Body of pancreas (tissue), 4 donors: ENCODE results near the gene POU1F1. TPM values are rescaled to one million over a fixed set of nuclear protein-coding genes. Genes with fewer than 3 reads are reported as not detected.

Experiments
- ATAC-seq: fragments of 150-250 bp; one replicate; pipeline ENCODE4 v1.9.1; 2016
- DNase-seq, 4 donors: peaks; one replicate each; pipeline ENCODE4 v3.0.0-alpha.2; 2019
- H3K27ac ChIP-seq, 4 donors: fragments of 200-600 bp; sonication (generic); 1 replicate in 3 of 4; 2 replicates in 1 of 4; pipeline versions ENCODE4 v1.5.1 to v1.6.1; 2016 to 2019; ENCODE audit warnings: mild to moderate bottlenecking in 1 of 4, mixed read lengths in 1 of 4, moderate library complexity in 1 of 4
- H3K27me3 ChIP-seq, 2 donors: fragments of 200-600 bp; sonication (generic); one replicate each; pipeline ENCODE4 v1.6.0; 2016; ENCODE audit warnings: mild to moderate bottlenecking in 1 of 2
- H3K36me3 ChIP-seq, 2 donors: fragments of 200-600 bp; sonication (generic); replicated peaks in 1 of 2; 2 replicates each; pipeline ENCODE4 v1.5.1; 2016; ENCODE audit warnings: low read depth in 2 of 2; ENCODE audit not compliant: insufficient read depth in 1 of 2
- H3K4me1 ChIP-seq: fragments of 200-600 bp; sonication (generic); one replicate; pipeline ENCODE4 v1.6.0; 2016
- H3K4me3 ChIP-seq, 2 donors: fragments of 200-600 bp; sonication (generic); 1 replicate in 1 of 2; 2 replicates in 1 of 2; pipeline ENCODE4 v1.5.1; 2016 to 2019
- H3K9me3 ChIP-seq, 3 donors: fragments of 200-600 bp; sonication (generic); 1 replicate in 2 of 3; 2 replicates in 1 of 3; pipeline ENCODE4 v1.5.1; 2016
- POLR2A ChIP-seq, 3 donors: fragments of 450-650 bp; IDR thresholded peaks; one replicate each; pipeline ENCODE4 v1.6.1; 2016; ENCODE audit warnings: antibody characterized with exemption in 3 of 3, mild to moderate bottlenecking in 2 of 3
- WGBS, 2 donors: methylation state at CpG; one replicate each; pipeline ENCODE4 v1.1.5; 2017; 5-methylcytosine and 5-hydroxymethylcytosine counted together
- intact Hi-C: fragments of 100-400 bp; cut with DNase I; formaldehyde crosslinking; loops from one replicate; pipeline ENCODE4 v1.15.1; 2023
- total RNA-seq, 2 donors: library from RNA; depleted of rRNA; stranded (reverse); fragments of >200 nt; gene quantifications; one replicate each; pipeline ENCODE4 v1.1.0, GENCODE V29; 2016
- TF ChIP-seq, protein P1 (sequence below), 7 experiments: fragments of 450-650 bp in 4 of 7; fragments of 200-600 bp in 3 of 7; sonication (generic) in 3 of 7; IDR thresholded peaks; one replicate each; pipeline ENCODE4 v1.5.1; 2016 to 2019; ENCODE audit warnings: antibody characterized with exemption in 7 of 7

Gene POU1F1, protein sequence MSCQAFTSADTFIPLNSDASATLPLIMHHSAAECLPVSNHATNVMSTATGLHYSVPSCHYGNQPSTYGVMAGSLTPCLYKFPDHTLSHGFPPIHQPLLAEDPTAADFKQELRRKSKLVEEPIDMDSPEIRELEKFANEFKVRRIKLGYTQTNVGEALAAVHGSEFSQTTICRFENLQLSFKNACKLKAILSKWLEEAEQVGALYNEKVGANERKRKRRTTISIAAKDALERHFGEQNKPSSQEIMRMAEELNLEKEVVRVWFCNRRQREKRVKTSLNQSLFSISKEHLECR
- not detected for total RNA-seq

- 81 to 88% methylated on average over 6 of the region's 6 CpGs for WGBS, 2 donors
- TF ChIP-seq, protein P1, sequence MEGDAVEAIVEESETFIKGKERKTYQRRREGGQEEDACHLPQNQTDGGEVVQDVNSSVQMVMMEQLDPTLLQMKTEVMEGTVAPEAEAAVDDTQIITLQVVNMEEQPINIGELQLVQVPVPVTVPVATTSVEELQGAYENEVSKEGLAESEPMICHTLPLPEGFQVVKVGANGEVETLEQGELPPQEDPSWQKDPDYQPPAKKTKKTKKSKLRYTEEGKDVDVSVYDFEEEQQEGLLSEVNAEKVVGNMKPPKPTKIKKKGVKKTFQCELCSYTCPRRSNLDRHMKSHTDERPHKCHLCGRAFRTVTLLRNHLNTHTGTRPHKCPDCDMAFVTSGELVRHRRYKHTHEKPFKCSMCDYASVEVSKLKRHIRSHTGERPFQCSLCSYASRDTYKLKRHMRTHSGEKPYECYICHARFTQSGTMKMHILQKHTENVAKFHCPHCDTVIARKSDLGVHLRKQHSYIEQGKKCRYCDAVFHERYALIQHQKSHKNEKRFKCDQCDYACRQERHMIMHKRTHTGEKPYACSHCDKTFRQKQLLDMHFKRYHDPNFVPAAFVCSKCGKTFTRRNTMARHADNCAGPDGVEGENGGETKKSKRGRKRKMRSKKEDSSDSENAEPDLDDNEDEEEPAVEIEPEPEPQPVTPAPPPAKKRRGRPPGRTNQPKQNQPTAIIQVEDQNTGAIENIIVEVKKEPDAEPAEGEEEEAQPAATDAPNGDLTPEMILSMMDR (IDR thresholded peaks at IDR 0.05) = no peak
- no peak for TF ChIP-seq POLR2A (IDR thresholded peaks at IDR 0.05)
- Histone ChIP-seq H3K36me3 (no peaks in the 10 kb centered on the region), H3K27ac (no peak within 1 kb of the TSS), H3K27me3 (no peaks in the 10 kb centered on the region), H3K4me1 (peaks cover under 1% of the 10 kb centered on the region), H3K4me3 (no peak within 1 kb of the TSS), H3K9me3 (no peaks in the 10 kb centered on the region)
- no peak for ATAC-seq
- DNase-seq = no peak
- intact Hi-C loops = no loop called here
These were observed at the start of gene POU1F1 for GRCh38 chr3:87276484-87276883. POU1F1 (minus strand) TSS chr3:87276584; CDS start chr3:87276462, 122 bp downstream.

DNA sequence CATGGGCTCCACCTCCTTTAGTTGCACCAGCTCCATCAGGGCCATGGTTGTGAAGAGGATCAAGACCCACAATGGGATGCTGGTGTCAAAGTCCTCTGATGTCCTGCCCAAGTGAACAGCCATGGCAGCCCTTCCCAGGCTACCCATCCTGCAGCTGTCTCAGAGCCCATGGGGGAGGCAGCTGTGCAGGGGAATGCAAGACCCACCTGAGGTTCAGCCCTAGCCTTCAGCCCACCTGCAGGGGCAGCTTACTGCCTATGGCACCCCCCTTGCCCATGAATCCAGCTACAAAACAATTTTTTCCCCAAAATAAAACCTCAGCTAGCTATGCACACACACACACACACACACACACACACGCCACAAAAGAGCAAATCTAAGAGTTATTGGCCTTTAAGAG, 48.2 kb upstream of the POU1F1 start:
- TF ChIP-seq POLR2A (IDR thresholded peaks at IDR 0.05) = no peak
- TF ChIP-seq, protein P1 (IDR thresholded peaks at IDR 0.05) = no peak
- no peaks in the 10 kb centered on the region for H3K27me3 ChIP-seq
- H3K9me3 ChIP-seq = no peaks in the 10 kb centered on the region
- H3K27ac ChIP-seq = no peak overlapping the region
- no peak overlapping the region for H3K4me3 ChIP-seq
- no peaks in the 10 kb centered on the region for H3K36me3 ChIP-seq
- intact Hi-C loops = no loop called here
- ATAC-seq (no peak), DNase-seq (no peak)
- peaks cover 13% of the 10 kb centered on the region for H3K4me1 ChIP-seq
- WGBS, 2 donors = 79 to 94% methylated on average over 1 of the region's 1 CpG

DNA sequence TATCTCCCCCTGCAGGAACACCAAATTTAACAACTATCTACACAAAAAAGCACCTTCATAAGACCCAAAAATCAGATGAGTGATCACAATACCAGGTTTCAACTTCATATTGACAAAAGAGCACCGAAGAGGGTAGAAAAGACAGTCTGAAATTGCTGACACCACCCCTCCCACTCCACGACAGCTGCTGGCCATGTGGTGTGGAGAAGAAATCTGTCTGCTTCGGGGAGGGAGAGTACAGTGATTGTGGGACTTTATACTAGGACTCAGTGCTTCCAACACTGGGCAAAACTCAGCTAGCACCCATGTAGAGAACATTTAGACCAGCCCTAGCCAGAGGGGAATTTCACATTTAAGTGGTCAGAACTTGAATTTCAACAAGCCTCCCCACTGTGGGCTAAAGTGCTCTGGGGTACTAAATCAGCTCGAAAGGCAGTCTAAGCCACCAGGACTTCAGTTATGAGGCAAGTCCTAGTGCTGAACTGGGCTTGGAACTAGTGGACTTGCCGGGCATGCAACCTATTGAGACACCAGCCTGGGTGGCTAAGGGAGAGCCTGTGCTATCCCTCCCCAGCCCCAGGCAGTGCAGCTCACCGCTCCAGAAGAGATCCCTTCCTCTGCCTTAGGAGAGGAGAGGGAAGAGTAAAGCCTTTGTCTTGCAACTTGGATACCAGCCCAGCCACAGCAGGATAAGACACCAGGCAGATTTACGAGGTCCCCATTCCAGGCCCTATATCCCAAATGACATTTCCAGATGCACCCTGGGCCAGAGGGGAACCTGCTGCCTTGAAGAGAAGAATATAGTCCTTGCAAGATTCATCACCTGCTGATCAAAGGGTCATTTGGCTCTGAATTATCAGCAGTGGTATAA, 44.6 kb upstream of the POU1F1 start:
- Histone ChIP-seq H3K27me3 (no peaks in the 10 kb centered on the region), H3K4me1 (peaks cover 32% of the 10 kb centered on the region), H3K9me3 (no peaks in the 10 kb centered on the region), H3K4me3 (no peak overlapping the region), H3K27ac (no peak overlapping the region), H3K36me3 (no peaks in the 10 kb centered on the region)
- no peak for DNase-seq
- intact Hi-C loops = no loop called here
- TF ChIP-seq, protein P1 (IDR thresholded peaks at IDR 0.05) = no peak
- TF ChIP-seq POLR2A (IDR thresholded peaks at IDR 0.05) = no peak
- no peak for ATAC-seq
- WGBS, 2 donors = 68 to 71% methylated on average over 6 to 7 of the region's 7 CpGs

- no peak for DNase-seq
- TF ChIP-seq POLR2A (IDR thresholded peaks at IDR 0.05) = no peak
- TF ChIP-seq, protein P1 (IDR thresholded peaks at IDR 0.05) = no peak
- no peaks in the 10 kb centered on the region for H3K27me3 ChIP-seq
- intact Hi-C loops = no loop called here
- H3K4me1 ChIP-seq = peaks cover 32% of the 10 kb centered on the region
- no peak overlapping the region for H3K4me3 ChIP-seq
- ATAC-seq = peak; percentile 84
- H3K9me3 ChIP-seq = no peaks in the 10 kb centered on the region
- 13 to 18% methylated on average over 2 of the region's 2 CpGs for WGBS, 2 donors
- H3K36me3 ChIP-seq = no peaks in the 10 kb centered on the region
- peak overlapping the region in 3 of 4 donors; percentile 17 to 67 (median 51) for H3K27ac ChIP-seq
These were observed 42.2 kb upstream of the POU1F1 start for GRCh38 chr3:87318617-87319021.
